ENCODE data around the gene GHITM. TPM values are rescaled to one million over a fixed set of nuclear protein-coding genes. Genes with fewer than 3 reads are reported as not detected.

Gene GHITM
- total RNA-seq, 1 experiment from 2014 or later: 730 TPM

DNA sequence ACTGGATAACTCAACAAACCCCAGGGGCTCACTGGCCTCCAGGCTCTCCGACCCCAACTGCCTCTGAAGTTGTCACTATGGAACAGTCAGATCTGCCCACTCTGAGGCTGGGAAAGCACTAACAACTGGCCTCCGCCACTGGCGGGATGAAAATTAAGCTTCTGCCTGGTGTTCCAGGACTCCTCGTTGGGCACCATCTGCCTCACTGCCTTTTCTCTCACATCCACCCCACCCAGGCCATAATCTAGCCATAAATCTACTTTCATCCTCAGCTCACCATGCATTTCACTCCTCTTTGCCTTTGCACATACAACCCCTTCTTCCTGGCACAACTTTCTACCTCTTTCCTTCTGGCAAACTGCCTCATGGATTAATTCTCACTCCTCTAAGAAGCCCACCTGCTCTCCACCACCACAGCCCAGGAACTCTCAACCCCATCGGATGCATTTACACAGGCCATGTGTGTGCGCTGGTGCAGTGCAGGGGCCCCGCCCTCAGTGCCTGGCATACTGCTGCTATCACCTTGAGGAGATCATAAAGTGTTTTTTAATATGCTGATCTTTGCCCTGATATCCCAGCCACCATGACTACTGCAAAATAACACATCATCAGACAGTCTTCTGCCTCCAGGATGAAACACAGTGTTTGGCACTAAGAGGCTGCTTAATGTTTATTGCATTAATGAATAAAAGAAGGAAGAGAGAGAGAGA lies 59.1 kb downstream of the GHITM start:
- DNase-seq (ENCODE audit: extremely low read depth, low read depth): no peak

DNA sequence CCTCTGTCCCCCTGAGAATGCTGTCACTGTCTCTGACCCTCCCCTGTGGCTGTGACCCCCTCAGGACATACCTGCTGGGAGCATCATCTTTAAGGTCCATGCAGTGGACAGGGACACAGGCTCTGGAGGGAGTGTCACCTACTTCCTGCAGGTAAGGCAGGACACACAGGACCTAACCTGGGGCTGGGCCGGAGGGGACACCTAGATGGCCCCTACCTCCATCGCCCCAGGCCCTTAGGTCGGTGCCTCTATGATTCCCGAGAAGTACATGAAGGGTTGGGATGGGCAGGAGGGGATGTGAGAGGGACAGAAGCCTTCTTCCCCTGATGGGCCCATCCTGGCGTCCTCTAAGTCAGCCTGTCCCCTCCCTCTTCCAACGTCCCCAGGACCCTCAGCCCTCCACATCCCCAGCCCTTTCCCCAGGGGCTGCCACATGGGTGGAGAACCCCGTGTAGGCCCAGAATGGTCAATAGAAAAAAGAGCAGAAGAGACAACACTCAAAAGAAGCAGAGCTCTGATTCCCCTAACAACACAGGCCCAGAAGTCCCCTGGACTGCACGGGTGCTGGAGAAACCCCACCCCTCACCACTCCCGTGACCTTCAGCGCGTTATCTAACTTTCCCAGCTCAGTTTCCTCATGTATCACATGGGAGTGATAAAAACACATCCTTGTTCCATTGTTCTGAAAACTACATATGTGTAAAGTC lies 61.4 kb downstream of the GHITM start:
- no peak for DNase-seq (ENCODE audit: extremely low read depth, low read depth)

DNA sequence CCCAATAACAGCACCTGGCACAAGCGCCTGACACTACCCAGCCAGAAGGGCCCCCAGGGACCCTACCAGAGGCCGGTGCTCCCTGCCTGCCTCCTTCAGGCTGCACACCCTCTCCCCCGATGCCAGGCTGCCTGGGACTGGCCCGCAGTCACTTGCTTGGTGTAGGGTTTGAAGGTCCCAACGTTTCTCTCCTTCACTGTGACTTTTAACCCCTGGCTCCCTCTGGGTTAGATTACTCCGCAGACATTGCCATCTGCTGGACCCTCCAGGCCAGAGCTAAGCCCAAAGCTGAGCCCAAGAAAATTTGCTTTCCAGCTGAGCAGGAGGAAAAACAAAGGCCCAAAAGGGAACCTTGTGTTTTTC lies 61.9 kb downstream of the GHITM start:
- no peak for DNase-seq (ENCODE audit: extremely low read depth, low read depth)

DNA sequence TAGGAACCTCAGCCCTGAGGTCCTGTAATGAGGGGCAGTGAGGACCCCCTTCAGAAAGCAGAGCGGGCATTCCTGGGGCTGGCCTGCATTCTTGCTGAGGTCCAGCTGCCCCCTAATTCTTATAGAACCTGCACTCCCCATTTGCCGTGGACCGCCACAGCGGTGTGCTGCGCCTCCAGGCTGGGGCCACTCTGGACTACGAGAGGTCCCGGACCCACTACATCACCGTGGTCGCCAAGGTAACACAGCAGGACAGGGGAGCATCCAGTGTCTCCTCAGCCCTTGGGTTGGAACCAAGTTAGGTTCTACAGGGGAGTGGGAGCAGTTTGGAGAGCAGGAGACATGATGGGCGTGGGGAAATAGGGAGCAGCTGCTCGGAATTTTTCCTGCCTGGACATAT lies 62.4 kb downstream of the GHITM start:
- no peak for DNase-seq (ENCODE audit: extremely low read depth, low read depth)

DNA sequence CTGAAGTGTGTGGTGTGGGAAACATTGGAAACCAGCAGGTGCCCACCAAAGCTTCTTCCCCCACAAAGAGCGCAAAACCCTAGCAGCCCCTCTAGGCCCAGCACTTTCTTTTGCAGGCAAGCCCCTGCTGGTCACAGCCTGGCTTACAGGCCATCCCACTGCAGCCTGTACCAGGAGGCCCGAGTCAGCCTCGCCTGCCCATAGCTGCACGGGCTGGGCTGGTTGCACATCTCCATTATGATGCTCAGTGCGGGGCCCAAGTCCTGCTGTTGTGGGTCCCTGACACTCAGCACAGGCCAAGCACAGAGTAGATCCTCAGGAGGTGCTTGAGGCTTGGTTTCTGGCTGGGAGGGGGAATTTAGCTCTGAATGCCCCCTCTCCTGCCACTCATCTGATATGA lies 63.0 kb downstream of the GHITM start:
- no peak for DNase-seq (ENCODE audit: extremely low read depth, low read depth)

Other genes with a start within 250 kb of the GHITM start
- not detected in 2 replicates for gene GPR15LG, start 34.3 kb downstream of the GHITM start, total RNA-seq (2014; rRNA removed; shearing (Covaris generic))
- 0.07 and 0.35 TPM in 2 replicates for gene CDHR1, start 55.0 kb downstream of the GHITM start, total RNA-seq (2014; rRNA removed; shearing (Covaris generic))
- not detected in 2 replicates for gene LRIT2, start 86.0 kb downstream of the GHITM start, total RNA-seq (2014; rRNA removed; shearing (Covaris generic))
- not detected in 2 replicates for gene LRIT1, start 102.0 kb downstream of the GHITM start, total RNA-seq (2014; rRNA removed; shearing (Covaris generic))
- not detected in 2 replicates for gene RGR, start 105.5 kb downstream of the GHITM start, total RNA-seq (2014; rRNA removed; shearing (Covaris generic))
- 24.3 and 25.0 TPM in 2 replicates for gene CCSER2, start 189.1 kb downstream of the GHITM start, total RNA-seq (2014; rRNA removed; shearing (Covaris generic))